IPS DF 19.7 (cell line): ENCODE measurements around the gene OLFML2A.

Experiments used
- DNase-seq: peaks from one replicate; pipeline ENCODE4 v3.0.0-alpha.2; 2013; ENCODE audit warnings: low read depth, low spot score

Gene OLFML2A

GRCh38 chr9:124852829-124853531 lies 76.0 kb downstream of the OLFML2A start, which contains the start of gene WDR38:
TSS of gene WDR38 (plus strand) at chr9:124853460. CDS start at chr9:124853532, 72 bp downstream.
- DNase-seq = peak; percentile 52

DNA sequence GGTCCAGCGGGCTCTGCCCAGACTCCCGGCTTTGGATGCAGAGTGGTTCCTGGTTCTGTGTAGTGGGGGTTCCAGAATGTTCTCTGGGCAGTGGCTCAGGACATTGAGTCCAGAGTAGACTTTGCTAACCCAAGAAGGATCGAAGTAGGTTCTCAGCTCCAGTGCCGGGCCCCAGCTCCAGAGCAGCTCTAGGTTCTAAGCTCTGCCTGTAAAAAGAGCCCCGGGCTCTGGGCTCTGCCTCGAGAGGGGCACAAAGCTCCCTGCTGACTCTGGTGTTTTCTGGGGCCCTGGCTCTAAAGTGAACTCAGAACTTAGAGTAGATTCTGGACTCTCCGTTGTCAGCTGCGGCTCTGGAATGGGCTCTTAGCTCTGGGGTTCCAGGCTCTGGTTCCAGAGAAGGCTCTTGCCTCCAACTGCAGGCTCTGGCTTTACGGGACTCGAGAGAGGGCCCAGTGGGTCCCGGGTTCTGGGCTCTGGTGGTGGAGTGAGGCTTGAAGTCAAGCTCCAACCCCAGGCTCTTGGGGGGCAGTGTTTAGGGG lies 76.7 kb downstream of the OLFML2A start:
- DNase-seq = no peak

GRCh38 chr9:124854161-124854560 lies 77.2 kb downstream of the OLFML2A start:
- no peak for DNase-seq

- no peak for DNase-seq
Observed at GRCh38 chr9:124854822-124855221, 77.9 kb downstream of the OLFML2A start.

DNA sequence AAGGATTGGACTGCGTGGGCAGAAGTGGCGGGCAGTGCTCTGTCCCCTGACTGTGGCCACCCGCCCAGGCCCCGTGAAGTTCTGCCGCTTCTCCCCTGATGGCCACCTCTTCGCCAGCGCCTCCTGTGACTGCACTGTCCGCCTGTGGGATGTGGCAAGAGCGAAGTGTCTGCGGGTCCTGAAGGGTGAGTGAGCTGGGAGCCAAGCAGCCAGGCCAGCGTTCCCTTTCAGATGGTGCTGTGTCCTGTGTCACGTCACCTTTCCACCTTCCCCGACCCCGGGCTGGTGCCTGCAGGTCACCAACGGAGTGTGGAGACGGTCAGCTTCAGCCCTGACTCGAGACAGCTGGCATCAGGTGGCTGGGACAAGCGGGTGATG lies 78.6 kb downstream of the OLFML2A start:
- DNase-seq = no peak

DNA sequence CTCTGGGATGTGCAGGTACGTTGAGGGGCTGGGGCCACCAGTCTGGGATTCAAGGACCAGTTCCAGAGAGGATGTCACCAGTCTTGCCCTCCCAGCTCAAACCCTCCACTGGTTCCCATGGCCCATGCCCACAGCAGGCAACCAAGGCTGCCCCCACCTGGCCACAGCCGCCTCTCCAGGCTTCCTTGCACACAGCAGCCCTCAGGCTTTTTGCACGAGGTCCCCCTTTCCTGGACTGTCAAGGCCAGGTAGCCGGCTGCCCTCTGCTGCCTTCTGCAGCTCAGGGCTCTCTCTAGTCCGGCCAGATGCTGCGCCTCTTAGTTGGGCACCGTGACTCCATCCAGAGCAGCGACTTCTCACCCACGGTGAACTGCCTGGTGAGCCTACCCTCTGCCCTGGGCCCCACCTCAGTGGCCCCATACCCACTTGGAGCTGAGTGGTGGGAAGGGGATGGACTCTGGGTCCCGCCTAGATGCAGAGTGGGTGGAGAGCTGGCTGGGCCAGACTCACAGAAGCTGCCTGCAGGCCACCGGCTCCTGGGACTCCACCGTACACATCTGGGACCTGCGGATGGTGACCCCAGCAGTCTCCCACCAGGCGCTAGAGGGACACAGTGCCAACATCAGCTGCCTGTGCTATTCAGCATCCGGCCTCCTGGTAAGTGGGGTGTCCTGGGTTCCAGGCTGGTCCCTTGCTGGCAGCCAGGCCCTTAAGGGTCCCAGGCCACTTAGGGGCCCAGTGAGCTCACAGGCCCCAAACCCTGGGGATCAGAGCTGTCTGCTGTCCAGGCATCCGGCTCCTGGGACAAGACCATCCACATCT lies 79.2 kb downstream of the OLFML2A start:
- DNase-seq = peak; percentile 40

DNA sequence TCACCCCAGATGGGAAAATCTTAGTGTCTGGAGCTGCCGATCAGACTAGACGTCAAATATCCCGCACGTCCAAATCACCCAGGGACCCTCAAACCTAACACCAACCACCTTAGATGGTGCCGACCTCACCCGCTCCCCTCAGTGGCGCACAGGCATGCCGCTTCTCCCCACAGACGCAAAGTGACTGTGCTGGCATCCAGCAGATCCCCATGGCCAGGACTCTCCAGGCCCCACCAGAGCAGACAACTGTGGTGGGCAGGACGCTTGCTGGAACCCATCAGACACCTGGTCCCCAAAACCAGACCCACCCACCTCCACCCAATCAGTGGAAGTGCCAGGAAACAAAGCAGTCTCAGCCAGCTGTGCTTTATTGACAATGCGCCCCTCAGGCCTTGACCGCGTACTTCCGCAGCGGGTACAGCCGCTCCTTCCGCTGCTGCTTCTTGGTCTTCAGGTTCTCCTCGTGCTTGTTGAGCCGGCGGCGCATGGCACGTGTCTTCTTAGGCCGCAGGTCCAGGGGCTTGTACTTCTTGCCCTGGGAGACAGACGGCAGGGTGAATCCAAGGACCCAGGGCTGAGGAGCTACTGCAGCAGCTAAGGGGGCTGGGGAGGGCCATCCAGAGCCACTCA lies 80.7 kb downstream of the OLFML2A start:
- no peak for DNase-seq

GRCh38 chr9:124858330-124859046 lies 81.6 kb downstream of the OLFML2A start:
- DNase-seq = no peak

DNA sequence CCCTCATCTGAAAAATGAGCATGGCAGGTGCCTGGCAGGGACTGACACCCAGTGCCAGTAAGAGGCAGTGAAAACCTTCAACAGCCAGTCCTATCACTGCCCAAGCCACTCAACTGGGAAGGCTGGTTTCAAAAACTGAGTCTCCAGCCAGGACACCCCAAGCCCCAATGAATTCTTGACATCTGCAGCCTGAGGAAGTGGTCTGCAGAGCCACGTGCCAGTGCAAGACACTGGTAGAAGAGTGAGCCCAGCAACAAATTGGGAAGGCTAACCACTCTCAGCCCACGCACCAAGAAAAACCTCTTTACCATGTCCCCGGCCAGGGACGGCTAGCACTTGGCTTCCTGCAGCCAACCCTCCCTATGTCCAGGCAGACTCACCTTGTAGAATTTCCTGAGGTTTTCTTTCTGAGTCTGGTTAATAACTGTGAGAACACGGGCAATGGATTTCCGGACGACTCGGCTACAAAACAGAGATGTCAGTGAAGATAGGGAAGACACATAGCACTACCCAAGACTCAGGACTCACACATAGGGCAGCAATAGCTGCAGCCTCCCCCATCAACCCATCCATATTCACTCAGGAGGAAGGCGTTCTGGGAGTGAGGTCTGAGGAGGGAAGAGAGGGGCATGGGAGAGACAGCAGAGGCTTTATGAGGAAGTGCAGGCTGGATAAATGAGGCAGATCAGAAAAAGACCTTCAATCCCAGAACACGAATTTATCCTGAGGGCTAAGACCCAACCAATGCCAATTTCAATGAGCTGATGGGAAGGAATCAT lies 83.1 kb downstream of the OLFML2A start:
- no peak for DNase-seq

DNA sequence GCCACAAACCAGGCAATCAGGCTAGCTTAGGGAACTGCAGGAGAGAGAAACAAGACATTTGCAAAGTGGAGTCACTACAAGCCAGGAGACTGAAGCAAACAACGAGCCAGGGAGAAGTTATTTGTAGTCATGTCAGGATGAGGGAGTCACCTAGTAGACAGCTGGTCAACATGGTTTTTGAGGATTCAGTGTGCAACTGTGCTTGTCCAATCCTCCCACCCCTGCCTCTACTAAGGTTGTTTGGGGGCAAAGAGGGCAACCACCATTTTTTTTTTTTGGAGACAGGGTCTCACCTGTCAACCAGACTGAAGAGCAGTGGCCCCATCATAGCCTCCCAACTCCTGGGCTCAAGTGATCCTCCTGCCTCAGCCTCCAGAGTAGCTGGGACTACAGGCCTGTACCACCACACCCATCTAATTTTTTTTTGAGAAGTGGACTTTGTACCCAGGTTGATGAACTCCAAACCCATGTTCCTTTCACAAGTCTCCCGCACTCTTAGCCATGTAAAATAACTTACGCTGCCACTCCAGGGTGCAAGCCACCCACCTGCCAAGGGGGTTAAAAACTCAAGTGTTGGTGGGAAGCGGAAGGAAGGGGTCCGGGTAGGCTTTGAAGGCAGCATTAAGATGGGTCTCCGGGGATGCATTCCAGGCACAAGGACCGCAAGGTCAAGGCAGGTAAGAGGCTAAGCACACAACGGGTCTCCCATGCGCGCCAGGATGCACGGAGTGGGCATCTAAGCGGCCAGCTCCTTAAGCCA lies 83.8 kb downstream of the OLFML2A start:
- no peak for DNase-seq

- DNase-seq = no peak
Observed at GRCh38 chr9:124861342-124862229, 84.7 kb downstream of the OLFML2A start, which contains the start of the genes ARPC5L and RPL35. TSS of gene ARPC5L (plus strand) at chr9:124862130. CDS start at chr9:124869291, 7,161 bp downstream. TSS of gene RPL35 (minus strand) at chr9:124861957. CDS start at chr9:124861912, 45 bp downstream.

DNA sequence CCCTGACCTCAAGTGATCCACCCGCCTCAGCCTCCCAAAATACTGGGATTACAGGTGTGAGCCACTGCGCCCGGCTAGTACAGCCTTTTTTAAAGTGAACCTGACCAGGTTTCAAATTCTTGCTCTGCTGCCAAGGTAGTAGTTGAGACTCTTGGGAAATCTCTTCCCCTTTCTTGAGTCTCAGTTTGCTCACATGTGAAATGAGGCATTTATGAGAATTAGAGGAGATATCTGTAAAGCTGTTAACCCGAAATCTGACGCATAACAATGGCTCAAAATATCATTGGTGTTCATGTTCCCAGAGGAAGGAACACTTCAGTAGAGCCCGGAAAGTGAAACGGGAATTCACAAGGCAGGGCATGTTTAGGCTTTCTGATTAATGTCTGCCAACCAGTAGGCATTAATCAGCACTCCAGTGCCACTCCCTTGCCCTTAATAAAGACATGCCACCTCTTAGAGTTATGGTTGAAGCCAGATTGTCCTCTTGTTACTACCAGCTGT lies 86.5 kb downstream of the OLFML2A start:
- DNase-seq = no peak
